Measurements from ENCODE around the gene NXPE3. TPM values are rescaled to one million over a fixed set of nuclear protein-coding genes. Genes with fewer than 3 reads are reported as not detected.

The NXPE3 gene
- total RNA-seq, 2 experiments from 2014 or later = 20.9 to 21.6 TPM

- H3K36me3 Mint-ChIP-seq (ENCODE audit: low read depth) = peaks cover 95% of the 10 kb centered on the region
- peak overlapping the region; percentile 73 for H3K27ac Mint-ChIP-seq
Measured at GRCh38 chr3:101854608-101855304, 75.7 kb downstream of the NXPE3 start.

DNA sequence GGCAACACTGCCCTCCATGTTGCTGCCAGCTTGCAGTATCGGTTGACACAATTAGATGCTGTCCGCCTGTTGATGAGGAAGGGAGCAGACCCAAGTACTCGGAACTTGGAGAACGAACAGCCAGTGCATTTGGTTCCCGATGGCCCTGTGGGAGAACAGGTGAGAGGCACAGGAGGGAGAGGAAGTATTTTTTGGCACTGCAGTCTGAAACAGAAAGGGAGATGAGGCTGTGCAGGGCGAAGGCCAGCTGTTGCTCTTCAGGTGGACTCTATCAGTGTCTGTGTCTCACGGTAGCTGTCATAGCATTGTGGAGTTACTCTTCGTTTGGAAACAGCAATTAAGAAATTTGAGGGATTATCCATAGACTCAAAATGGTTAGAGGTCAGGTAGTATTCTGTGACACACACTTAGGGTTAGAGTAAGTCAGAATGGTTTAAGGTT lies 78.3 kb downstream of the NXPE3 start:
- peak overlapping the region; percentile 58 for H3K27ac Mint-ChIP-seq
- CTCF ChIA-PET = interaction anchor here (1.5 to 1.9 kb wide), 2 partner anchors 43 to 368 kb away, joined by 4 to 6 read pairs; no protein-coding TSS in a partner anchor

More at GRCh38 chr3:101854608-101855304, 75.7 kb downstream of the NXPE3 start:
- Mint-ChIP-seq H3K9me3 (no peaks in the 10 kb centered on the region), H3K27me3 (no peaks in the 10 kb centered on the region), H3K4me3 (no peak overlapping the region), H3K4me1 (ENCODE audit: low read depth) (peaks cover 79% of the 10 kb centered on the region)
- DNase-seq (no peak), ATAC-seq (no peak)
- CTCF ChIA-PET = interaction anchor here (0.7 to 1.5 kb wide), 5 partner anchors 36 to 374 kb away, joined by 3 to 4 read pairs (median 3); no protein-coding TSS in a partner anchor
- intact Hi-C loops (cut with micrococcal nuclease) = loop anchor here (5.0 to 10.0 kb wide), 4 partner anchors 37 to 370 kb away; partner anchors contain the start of gene RPL24
- POLR2A ChIA-PET = interaction anchor here (0.8 to 10.2 kb wide), 5 partner anchors 9 to 81 kb away, joined by 3 to 151 read pairs (median 4); no protein-coding TSS in a partner anchor
- TF ChIP-seq CTCF (IDR thresholded peaks at IDR 0.05) = no peak

DNA sequence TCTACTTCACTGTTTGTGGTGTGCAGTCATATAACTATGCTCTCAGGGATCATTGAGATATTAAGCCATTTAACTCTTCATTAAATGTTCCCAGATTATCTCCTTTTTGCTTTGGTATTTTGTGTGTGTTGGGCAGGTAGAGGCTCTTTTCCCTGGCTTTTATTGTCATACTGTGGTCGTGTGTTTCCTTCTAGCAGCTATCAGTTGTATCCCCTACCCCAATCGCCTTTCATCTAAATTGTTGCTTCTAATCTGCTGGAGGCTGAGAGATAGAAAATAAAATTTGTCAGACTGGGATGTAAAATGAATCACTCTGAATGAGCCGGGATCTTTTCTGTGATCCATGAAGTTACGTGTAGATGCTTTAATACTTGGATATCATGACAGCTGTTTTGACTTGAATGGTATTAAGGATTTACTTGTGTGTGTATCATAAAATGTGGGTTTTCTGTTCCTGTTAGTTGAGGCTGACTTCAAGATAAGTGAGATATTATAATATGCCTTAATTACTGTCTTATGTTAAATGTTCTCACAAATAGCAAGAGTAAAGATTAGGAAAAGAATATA lies 79.5 kb downstream of the NXPE3 start:
- intact Hi-C loops (cut with micrococcal nuclease) = loop anchor here (10.0 kb wide), 3 partner anchors 76 to 366 kb away; partner anchors contain the start of gene RPL24
- CTCF ChIA-PET = interaction anchor here (0.6 to 2.0 kb wide), 4 partner anchors 49 to 226 kb away, joined by 3 to 7 read pairs (median 3); no protein-coding TSS in a partner anchor
- TF ChIP-seq CTCF (IDR thresholded peaks at IDR 0.05) = no peak

More for the DNA sequence above, 78.3 kb downstream of the NXPE3 start:
- TF ChIP-seq CTCF (IDR thresholded peaks at IDR 0.05) = no peak
- intact Hi-C loops (cut with micrococcal nuclease) = loop anchor here (10.0 kb wide), 3 partner anchors 77 to 367 kb away; partner anchors contain the start of gene RPL24
- peaks cover 89% of the 10 kb centered on the region for H3K4me1 Mint-ChIP-seq (ENCODE audit: low read depth)
- no peak for ATAC-seq
- no peaks in the 10 kb centered on the region for H3K27me3 Mint-ChIP-seq
- H3K36me3 Mint-ChIP-seq (ENCODE audit: low read depth) = peaks cover 94% of the 10 kb centered on the region
- no peak for DNase-seq
- POLR2A ChIA-PET = interaction anchor here (0.8 to 10.2 kb wide), 5 partner anchors 21 to 257 kb away, joined by 3 to 151 read pairs (median 3); no protein-coding TSS in a partner anchor
- H3K4me3 Mint-ChIP-seq = peak overlapping the region; percentile 22
- no peaks in the 10 kb centered on the region for H3K9me3 Mint-ChIP-seq

DNA sequence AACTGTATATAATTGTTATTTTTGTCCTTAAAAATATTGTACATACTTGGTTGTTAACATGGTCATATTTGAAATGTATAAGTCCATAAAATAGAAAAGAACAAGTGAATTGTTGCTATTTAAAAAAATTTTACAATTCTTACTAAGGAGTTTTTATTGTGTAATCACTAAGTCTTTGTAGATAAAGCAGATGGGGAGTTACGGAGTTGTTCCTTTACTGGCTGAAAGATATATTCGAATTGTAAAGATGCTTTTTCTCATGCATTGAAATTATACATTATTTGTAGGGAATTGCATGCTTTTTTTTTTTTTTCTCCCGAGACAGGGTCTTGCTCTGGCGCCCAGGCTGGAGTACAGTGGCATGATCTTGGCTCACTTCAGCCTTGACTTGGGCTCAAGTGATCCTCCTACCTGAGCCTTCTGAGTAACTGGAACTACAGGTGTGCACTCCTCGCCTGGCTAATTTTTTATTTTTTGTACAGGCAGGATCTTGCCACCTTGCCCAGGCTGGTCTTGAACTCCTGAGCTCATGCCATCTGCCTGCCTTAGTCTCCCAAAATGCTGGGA lies 81.0 kb downstream of the NXPE3 start:
- intact Hi-C loops (cut with micrococcal nuclease) = loop anchor here (10.0 kb wide), 3 partner anchors 75 to 365 kb away; partner anchors contain the start of gene RPL24
- Mint-ChIP-seq H3K9me3 (no peaks in the 10 kb centered on the region), H3K27ac (no peak overlapping the region), H3K4me3 (no peak overlapping the region), H3K36me3 (ENCODE audit: low read depth) (peaks cover 77% of the 10 kb centered on the region), H3K27me3 (no peaks in the 10 kb centered on the region), H3K4me1 (ENCODE audit: low read depth) (peaks cover 78% of the 10 kb centered on the region)
- ChIA-PET CTCF (interaction anchor here (1.1 to 2.0 kb wide), 4 partner anchors 16 to 69 kb away, joined by 3 to 7 read pairs (median 4); no protein-coding TSS in a partner anchor), POLR2A (interaction anchor here (0.8 to 2.0 kb wide), 3 partner anchors 8 to 43 kb away, joined by 3 to 14 read pairs (median 3); no protein-coding TSS in a partner anchor)
- DNase-seq (no peak), ATAC-seq (no peak)
- TF ChIP-seq CTCF (IDR thresholded peaks at IDR 0.05) = no peak

More for the DNA sequence above, 79.5 kb downstream of the NXPE3 start:
- Mint-ChIP-seq H3K9me3 (no peaks in the 10 kb centered on the region), H3K27me3 (no peaks in the 10 kb centered on the region), H3K36me3 (ENCODE audit: low read depth) (peaks cover 86% of the 10 kb centered on the region), H3K4me3 (no peak overlapping the region), H3K4me1 (ENCODE audit: low read depth) (peaks cover 86% of the 10 kb centered on the region), H3K27ac (peak overlapping the region; percentile 10)
- ATAC-seq (no peak), DNase-seq (no peak)
- POLR2A ChIA-PET = interaction anchor here (0.6 to 1.7 kb wide), 6 partner anchors 9 to 132 kb away, joined by 3 to 10 read pairs (median 4); partner anchors contain the start of gene NFKBIZ
